CD4-positive, alpha-beta T cell treated with Interleukin-15 for 4 hours (primary cell): ENCODE measurements around the gene FMN2.
"Not testable (repeated sequence)": the region's sequence is repeated elsewhere in the genome, so short reads cannot be mapped to it uniquely, and the experiment has no call there.

ENCODE experiments used
- DNase-seq: peaks from one replicate; pipeline ENCODE4 v3.0.0-alpha.2; 2020; ENCODE audit warnings: low spot score

Gene FMN2

DNA sequence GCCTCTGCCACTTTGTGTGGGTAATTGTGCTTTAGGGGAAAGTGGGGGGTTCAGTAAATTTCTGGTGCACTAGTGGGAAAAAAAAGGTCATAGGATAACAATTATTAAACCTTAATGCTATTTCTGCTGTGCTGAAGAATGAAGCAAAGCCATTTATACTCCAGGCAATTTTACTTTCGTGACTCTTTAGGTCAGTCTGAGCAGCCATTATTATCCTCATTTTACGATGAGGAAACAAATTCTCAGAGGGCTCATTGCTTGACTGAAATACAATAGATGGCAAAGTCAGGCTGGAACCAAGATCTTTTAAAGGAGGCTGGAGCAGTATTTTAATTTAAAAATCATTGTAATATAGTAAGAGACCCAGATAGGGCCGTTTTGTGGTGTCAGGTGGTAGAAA, 272.2 kb downstream of the FMN2 start:
- no peak for DNase-seq

DNA sequence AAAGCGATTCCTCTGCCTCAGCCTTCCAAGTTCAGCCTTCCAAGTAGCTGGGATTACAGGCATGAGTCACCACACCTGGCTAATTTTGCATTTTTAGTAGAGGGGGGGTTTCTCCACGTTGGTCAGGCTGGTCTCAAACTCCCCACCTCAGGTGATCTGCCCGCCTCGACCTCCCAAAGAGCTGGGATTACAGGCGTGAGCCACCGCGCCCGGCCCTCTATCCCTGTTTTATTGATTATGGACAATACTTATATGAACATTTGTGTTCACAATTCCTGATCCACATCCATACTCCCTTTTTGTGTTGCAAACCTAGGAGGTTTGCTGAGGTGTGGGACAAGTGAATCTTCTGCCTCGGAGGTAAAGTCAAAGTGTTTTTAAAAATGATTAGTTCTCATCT, 275.0 kb downstream of the FMN2 start:
- DNase-seq: no peak

DNA sequence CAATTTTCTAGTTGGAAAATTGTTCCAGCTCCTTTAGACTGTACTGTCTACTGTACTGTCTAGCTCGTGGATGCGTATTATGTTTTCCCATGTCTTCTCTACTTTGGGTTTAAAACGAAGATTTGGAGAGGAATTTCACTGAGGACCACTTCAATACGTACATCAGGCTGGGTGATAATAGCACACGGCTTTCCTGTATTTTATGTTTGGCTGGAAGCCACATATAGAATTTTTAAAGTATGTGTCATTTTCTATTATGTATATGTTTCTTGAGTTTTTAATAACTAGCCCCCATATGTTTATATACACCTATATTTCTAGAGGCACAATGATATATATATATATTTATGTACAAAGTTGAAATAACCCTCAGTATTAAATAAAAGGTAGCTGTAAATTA, 293.9 kb downstream of the FMN2 start:
- DNase-seq: no peak

DNA sequence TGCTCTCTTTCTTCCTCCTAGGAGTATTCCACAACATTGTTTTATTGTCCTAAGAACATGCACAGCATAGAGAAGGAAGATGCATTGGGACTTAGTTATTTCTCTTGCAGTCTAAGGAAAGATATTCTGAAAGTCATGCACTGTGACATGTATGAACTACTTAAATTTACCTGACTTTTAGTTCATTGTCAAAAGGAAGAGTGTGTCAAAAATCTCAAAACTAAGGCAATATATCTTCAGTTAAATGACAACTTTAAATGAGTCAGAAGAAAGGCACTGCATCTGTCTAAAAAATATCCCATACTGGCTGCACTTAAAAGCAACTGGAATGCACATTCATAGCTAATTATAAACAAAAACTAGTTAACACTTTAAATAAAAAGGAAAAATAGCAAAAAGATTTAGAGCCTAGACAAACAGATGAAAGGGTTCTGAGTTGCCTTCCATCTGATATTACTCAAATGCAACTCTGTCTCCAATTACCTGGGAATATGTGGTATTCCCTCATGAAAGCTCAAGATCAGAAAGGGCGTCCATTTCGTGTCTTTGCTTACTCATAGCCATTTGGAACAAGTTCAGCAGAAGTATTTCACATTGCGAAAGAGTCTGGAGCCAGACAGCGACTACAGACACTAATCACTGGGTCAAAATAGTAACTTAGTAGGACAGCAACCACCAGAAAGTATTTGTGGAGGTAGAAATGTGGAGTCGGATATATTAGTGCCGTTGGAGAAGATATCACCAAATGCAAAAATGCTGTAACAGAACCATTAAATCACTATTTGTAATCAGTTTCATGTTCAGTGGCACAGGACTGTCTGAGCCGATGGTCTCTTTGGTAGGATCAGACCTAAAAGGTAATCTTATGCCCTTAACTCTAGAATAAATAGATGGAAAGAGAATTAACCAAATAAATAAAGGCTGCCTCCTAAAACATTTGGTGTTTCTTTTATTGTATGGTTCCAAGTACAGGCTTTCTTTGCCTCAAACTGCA, 294.6 kb downstream of the FMN2 start:
- DNase-seq: no peak

DNA sequence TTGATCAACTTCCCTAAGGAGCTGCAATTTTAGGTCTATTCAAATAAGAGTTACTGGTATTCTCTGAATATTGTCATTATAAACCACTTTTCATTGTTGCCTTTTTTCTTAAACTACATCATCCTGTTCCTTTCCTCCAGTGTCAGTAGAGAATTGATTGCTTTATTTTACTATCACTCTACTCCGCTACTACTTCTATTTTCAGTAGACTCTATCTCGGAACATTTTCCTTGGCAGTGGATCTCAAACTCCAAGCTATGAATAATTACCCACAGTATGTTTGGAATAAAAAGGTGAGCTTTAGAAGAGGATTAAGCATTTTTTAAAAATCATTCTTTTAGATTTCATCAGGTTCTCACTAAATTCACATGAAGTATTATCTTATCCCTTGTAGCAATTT, 295.4 kb downstream of the FMN2 start:
- no peak for DNase-seq

DNA sequence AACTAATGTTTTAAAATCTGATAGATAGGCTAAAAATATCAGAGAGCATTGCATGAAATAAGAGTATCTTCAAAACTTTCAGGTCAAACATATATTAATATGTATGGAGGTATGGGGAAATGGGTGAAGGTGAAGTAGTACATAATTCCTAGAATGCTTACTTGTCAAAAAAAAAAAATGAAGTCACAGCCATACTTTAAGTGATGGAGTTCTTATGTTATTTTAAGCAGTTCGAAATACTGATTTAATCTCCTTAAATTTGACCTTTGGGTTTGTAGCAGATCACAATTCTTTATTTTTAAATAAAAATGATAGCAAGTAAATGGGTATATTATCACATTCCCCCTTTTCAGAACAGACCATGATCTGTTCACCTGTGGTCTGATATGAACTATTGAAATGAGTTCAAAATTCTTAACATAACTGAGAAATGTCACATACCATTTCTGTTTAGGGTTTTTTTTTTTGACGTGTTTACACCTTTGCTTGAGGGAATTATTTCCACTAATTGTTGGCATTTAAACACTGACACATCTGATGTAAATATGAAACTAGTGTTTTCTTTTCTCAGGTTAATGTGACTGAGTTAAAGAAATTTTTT, 300.1 kb downstream of the FMN2 start:
- no peak for DNase-seq

DNA sequence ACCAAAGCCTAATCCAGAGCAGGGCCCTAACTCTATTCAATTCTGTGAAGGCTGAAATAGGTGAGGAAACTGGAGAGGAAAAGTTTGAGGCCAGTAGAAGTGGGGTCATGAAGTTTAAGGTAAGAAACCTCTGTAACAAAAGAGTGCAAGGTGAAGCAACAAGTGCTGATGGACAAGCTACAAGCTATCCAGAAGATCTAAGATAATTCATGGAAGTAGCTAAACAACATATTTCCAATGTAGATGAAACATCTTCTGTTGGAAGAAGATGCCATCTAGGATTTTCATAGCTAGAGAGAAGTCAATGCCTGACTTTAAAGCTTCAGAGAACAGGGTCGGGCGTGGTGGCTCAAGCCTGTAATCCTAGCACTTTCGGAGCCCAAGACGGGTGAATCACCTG, 302.7 kb downstream of the FMN2 start:
- no peak for DNase-seq

DNA sequence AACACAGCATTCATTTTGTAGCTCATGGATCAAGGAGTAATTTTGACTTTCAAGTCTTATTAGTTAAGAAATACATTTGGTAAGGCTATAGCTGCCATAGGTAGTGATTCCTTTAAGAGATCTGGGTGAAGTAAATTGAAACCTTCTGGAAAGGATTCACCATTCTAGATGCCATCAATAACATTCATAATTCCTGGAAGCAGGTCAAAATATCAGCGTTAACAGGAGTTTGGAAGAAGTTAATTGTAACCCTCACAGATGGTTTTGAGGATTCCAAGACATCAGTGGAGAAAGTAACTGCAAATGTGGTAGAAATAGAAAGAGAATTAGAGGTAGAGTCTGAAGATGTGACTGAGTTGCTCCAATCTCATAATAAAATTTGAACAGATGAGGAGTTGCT, 303.7 kb downstream of the FMN2 start:
- DNase-seq: no peak

DNA sequence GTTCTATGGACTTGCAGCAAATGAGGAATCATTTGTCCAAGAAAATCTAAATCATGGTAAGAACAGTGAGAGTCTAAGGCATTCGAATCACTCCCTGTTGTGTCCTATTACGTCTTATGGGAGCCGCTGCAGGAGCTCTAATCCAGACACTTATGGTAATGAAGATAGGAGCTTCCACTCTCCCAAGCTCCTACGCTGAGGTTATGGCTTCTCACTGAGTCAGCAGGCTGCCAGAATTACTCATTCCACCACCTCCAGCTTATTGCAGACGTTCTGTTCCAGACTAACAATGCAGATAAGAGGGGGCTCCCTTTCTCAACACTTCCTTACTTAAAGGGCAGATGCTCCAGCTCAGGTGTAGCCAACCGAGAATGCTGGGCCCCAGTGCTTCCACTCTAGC, 307.7 kb downstream of the FMN2 start:
- no peak for DNase-seq

DNA sequence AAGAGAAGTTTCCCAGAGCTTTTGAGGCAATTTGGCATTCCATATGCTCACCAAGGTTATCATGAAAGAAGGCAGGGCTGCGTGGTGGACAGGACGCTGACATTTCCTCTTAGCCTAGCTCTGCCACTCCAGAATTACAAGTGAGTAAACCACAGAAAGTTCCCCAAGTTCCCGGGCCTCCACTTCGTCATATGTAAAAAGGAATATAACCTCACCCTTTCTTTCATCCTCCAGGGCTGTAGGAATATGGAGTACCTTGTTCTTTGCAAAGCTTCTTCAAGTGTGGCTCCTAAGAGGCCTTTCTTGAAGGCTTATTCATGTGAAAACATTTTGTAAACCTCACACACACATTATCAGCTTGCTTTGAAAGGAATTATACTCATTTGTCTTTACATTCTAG, 310.0 kb downstream of the FMN2 start:
- no peak for DNase-seq

DNA sequence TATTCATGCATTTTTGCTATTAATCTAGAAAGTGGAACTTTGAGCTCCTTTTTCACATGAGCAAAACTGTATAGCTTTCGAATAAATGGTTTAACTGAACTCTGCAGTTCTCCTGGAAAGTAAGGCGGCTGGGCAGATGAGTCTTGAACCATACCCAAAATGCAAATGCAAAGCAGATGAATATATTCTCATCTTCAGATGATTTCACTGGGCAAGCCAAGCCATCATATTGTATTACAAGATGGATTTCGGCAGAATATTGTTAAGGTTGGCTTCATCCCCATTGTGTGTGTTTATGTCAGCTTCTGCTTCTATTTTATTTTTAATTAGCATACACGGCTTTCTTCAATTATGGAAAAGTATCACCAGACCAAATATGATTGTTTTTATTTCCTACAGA, 310.6 kb downstream of the FMN2 start:
- DNase-seq: no peak

DNA sequence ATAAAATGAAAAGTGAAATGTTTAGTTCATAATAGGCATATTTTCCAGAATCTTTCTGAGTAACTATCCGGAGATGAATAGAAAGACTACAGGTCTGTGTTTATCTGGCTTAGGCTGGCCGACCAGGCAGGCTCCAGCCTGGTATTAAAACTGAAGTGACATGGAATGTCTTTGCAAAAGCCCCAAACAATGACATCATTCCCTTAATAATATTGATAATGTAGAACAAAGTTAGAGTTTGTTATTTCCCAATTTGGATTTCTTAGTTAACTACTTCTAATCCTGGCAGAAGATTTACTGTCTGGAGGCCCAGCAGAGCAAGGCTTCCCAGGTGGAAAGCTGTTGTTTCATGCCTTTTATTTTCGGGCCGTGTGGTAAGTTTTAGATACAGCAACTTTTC, 312.6 kb downstream of the FMN2 start:
- no peak for DNase-seq

DNA sequence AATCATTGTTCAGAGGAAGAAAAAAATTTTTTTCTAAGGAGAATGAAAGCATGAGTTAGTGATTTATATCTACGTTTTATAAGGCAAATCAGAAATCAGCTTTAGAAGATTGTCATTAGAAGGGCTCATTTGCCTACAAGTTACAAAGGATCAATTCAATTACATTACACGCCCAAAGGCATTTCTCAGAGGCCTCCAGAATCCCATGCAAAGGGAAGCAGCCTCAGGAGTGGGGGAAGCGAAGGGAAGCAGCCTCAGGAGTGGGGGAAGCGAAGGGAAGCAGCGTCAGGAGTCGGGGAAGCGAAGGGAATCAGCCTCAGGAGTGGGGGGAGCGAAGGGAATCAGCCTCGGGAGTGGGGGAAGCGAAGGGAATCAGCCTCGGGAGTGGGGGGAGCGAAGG, 314.1 kb downstream of the FMN2 start:
- no peak for DNase-seq

DNA sequence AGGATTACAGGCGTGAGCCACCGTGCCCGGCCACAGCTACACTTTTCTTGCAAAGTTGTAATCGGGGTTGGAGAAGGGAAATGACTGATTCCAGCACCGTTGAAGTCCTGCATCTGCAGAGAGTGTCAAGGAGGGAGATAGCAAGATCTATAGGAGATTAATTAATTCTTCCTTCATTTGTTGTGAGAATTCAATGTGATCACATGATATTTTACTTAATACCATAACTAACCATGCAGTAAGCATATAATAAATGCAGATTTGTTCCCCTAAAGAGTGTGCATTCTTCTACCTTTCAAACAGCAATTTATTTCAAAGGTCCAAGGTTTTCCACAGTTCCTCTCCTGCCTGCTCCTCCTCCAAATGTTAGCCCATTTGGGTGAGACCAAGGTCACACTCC, 315.7 kb downstream of the FMN2 start:
- DNase-seq: no peak

DNA sequence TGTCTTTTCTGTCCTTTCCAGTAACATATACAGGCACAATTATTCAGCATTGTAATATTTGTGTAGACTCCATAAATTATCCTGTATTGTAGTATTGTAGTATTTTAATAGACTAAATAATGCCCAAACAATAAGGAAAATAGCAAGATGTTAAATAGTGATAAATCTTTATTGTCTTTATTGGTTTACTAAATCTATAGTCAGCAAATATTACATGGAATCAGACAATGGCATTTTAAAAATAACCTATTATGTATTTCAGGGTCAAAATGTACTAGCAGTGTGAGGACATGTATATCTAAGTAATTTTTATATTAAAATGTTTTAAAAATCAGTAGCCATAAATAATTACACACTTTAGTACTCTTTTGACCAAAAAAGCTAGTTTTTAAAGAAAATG, 317.9 kb downstream of the FMN2 start:
- DNase-seq: no peak

DNA sequence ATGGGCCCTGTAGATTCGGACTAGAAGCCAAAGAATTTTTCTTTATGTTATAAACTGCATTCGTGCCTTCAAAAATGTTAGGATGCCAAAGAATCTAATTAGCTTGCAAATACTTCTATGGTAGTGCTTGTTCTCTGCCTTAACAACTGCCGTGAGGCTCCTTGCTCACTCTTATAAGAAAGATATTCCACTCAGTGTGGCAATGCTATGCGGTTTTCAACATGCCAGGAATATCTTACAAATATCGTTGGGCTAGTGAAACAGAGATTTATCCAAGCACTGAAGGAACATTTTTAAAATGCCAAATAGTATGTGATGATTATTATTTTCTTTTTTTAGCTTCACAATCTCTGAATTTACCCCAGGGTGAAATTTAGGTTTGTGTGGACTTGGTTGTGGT, 322.0 kb downstream of the FMN2 start:
- DNase-seq: no peak

DNA sequence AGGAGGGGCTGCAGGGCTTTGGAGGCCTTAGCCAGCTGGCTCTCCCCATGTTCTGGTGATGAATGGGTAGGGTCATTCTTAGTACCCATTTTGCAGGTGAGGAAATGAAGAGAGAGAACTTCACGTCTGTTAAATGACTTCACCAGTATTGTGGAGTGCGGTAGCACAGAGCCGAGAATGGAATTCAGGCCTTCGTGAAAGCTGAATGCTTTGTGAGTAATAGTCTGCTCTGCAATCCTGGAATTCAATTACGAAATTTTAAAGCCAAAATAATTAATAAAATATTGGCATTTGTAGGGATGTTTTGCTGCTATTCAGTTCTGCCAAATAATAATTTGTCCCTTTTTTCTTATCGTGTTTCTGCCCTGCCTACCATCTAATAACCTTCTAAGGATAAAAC, 322.6 kb downstream of the FMN2 start:
- DNase-seq: no peak

DNA sequence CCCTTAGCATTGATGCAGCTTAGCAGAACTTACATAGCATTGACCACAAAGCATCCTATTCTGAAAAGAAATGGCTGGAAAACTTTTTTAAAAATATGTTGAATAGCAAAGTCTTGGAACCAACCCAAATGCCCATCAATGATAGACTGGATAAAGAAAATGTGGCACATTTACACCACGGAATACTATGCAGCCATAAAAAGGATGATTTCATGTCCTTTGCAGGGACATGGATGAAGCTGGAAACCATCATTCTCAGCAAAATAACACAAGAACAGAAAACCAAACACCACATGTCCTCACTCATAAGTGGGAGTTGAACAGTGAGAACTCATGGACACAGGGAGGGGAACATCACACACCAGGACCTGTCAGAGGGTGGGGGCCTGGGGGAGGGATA, 323.3 kb downstream of the FMN2 start:
- DNase-seq: not testable (repeated sequence)

DNA sequence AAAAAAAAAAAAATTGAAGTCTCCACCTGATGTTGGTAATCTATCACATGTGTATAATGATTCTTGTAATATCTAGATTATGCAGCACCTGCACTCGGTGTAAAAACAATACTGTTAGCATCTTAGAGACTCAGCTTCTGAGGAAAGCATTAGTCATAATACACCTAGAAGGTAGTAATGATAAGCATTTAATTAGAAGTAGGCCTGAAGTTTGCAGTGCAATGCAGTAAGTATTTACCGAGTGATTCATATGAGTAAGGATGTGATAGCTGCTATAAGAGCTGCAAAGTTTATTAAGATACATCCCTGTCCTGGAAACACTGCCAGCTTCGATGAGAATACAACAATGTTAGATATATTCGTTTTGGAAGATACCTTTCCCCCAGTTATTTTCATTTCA, 323.8 kb downstream of the FMN2 start:
- DNase-seq: no peak

DNA sequence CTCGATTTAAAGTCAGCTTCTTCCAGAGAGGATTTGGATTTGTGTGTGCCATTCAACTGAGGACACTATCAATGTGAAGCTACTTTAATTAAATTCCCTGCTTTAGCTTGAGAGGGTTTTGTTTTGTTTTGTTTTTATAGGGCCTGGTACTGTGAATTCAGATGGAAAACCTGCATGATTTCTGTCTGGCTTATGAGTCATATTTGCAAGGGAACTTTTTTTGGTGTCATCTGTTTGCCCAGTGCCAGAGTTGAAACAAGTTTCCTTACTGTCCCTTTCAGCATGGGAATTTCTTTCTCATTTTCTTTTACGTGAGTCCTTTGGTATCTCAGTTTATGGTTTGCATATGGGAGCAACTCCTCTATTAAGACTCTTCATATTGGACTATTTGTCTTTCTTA, 325.6 kb downstream of the FMN2 start:
- no peak for DNase-seq

DNA sequence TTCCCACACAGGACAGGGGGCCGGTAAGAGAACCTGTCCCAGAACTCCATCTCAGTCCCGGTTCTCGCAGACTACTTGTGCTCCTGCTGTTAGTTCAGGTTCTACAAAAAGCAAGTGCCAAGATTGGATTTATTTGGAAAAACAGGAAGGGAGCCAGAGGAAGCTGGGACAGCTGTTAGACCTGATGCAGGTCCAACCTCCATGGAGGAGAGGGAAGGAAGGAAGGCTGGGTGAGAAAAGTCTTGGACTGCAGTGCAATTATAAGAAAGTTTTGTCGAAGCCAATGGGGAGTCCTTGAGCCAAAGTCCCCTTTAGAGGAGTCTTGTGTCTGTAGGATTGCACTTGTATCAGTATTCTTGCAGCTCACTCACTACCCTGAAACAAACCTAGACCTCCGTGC, 329.1 kb downstream of the FMN2 start:
- DNase-seq: no peak

DNA sequence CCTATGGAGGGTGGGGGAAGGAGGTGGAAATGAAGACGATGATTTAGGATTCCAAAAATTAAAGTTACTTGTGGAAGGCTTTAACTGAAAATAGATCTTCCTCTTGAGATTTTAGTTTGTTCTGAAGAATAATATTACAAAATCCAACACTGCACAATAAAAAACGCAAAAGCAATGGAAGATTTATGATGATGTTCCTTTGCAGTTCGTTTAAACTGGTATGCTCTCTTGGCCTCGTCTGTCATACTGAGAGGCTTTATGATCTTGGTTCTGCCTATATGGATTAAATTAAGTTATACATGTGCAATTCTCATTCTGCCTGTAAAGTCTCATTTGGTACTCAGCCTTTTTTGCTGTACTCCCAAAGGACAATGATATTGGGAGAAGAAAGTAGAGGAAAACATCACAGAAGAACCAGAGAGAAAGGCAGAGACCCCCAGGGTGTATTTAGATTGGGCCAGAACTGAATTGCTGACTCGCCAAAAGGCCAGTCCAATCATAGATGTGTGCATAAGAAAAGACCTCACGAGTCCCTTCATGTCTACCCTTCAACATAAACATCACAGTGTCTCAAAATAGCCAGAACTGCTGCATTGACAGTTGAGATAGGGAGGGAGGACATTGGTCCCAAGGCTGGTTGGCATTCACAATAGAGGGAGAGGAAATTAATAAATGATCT, 331.7 kb downstream of the FMN2 start:
- no peak for DNase-seq
